BLaER1 (cell line): ENCODE data around the gene RIPOR2.

Source experiments
- H3K27ac ChIP-seq: shearing (Covaris generic); formaldehyde crosslinking; 2 replicates; pipeline ENCODE4 v1.8.1; 2022
- H3K27me3 ChIP-seq: shearing (Covaris generic); formaldehyde crosslinking; 2 replicates; pipeline ENCODE4 v1.8.1; 2022
- H3K36me3 ChIP-seq: shearing (Covaris generic); formaldehyde crosslinking; 2 replicates; pipeline ENCODE4 v1.8.1; 2022
- H3K4me1 ChIP-seq: shearing (Covaris generic); formaldehyde crosslinking; 2 replicates; pipeline ENCODE4 v1.8.1; 2022
- H3K4me2 ChIP-seq: shearing (Covaris generic); formaldehyde crosslinking; 2 replicates; pipeline ENCODE4 v1.8.1; 2022
- H3K4me3 ChIP-seq: shearing (Covaris generic); formaldehyde crosslinking; 2 replicates; pipeline ENCODE4 v1.8.1; 2022
- H3K9ac ChIP-seq: shearing (Covaris generic); formaldehyde crosslinking; 2 replicates; pipeline ENCODE4 v1.8.1; 2022
- H3K9me3 ChIP-seq: shearing (Covaris generic); formaldehyde crosslinking; 2 replicates; pipeline ENCODE4 v1.8.1; 2022
- H4K20me1 ChIP-seq: shearing (Covaris generic); formaldehyde crosslinking; 2 replicates; pipeline ENCODE4 v1.8.1; 2022
- Cebpa-rat ChIP-seq: shearing (Covaris generic); IDR thresholded peaks from 2 replicates; pipeline ENCODE4 v1.8.1; 2022

RIPOR2 gene

GRCh38 chr6:24909241-24910216, 26.2 kb downstream of the RIPOR2 start:
- Histone ChIP-seq H4K20me1 (no peaks in the 10 kb centered on the region), H3K4me2 (peak overlapping the region; percentile 94), H3K4me3 (peak overlapping the region; percentile 73), H3K27ac (peak overlapping the region; percentile 70), H3K4me1 (peaks cover 72% of the 10 kb centered on the region), H3K9me3 (peaks cover 11% of the 10 kb centered on the region), H3K9ac (peak overlapping the region; percentile 74), H3K36me3 (peaks cover 11% of the 10 kb centered on the region), H3K27me3 (no peaks in the 10 kb centered on the region)
- no peak for TF ChIP-seq Cebpa-rat

- peak overlapping the region; percentile 94 for H3K4me2 ChIP-seq
Measured at GRCh38 chr6:24908650-24909035, 27.1 kb downstream of the RIPOR2 start.

GRCh38 chr6:24907919-24908649, 27.7 kb downstream of the RIPOR2 start:
- H3K9ac ChIP-seq: peak overlapping the region; percentile 50
- no peaks in the 10 kb centered on the region for H4K20me1 ChIP-seq
- peaks cover 21% of the 10 kb centered on the region for H3K9me3 ChIP-seq
- H3K36me3 ChIP-seq: peaks cover 20% of the 10 kb centered on the region
- H3K4me1 ChIP-seq: peaks cover 69% of the 10 kb centered on the region
- peak overlapping the region; percentile 70 for H3K27ac ChIP-seq
- H3K4me2 ChIP-seq: peak overlapping the region; percentile 94
- H3K4me3 ChIP-seq: peak overlapping the region; percentile 73; the same call in 1 of the 2 replicates
- no peak for TF ChIP-seq Cebpa-rat
- H3K27me3 ChIP-seq: no peaks in the 10 kb centered on the region

More at GRCh38 chr6:24908650-24909035, 27.1 kb downstream of the RIPOR2 start:
- Histone ChIP-seq H3K36me3 (peaks cover 19% of the 10 kb centered on the region), H3K4me3 (peak overlapping the region; percentile 73; the same call in 1 of the 2 replicates), H3K27me3 (no peaks in the 10 kb centered on the region), H3K27ac (peak overlapping the region; percentile 70), H4K20me1 (no peaks in the 10 kb centered on the region), H3K9me3 (peaks cover 19% of the 10 kb centered on the region), H3K4me1 (peaks cover 72% of the 10 kb centered on the region), H3K9ac (peak overlapping the region; percentile 50)
- TF ChIP-seq Cebpa-rat: no peak

GRCh38 chr6:24906314-24906713, 29.4 kb downstream of the RIPOR2 start:
- H3K36me3 ChIP-seq: peaks cover 26% of the 10 kb centered on the region
- 0 out of 2 replicates have a peak, but pooled peaks have one; percentile 17 for TF ChIP-seq Cebpa-rat
- peaks cover 62% of the 10 kb centered on the region for H3K4me1 ChIP-seq

GRCh38 chr6:24905483-24905882, 30.3 kb downstream of the RIPOR2 start:
- no peak for TF ChIP-seq Cebpa-rat
- Histone ChIP-seq H3K4me1 (peaks cover 61% of the 10 kb centered on the region), H4K20me1 (no peaks in the 10 kb centered on the region), H3K4me3 (no peak overlapping the region), H3K36me3 (peaks cover 26% of the 10 kb centered on the region), H3K9ac (no peak overlapping the region), H3K4me2 (no peak overlapping the region), H3K9me3 (peaks cover 29% of the 10 kb centered on the region), H3K27me3 (no peaks in the 10 kb centered on the region), H3K27ac (no peak overlapping the region)

More at GRCh38 chr6:24906314-24906713, 29.4 kb downstream of the RIPOR2 start:
- peaks cover 29% of the 10 kb centered on the region for H3K9me3 ChIP-seq
- 0 out of 2 replicates have a peak overlapping the region, but pooled peaks have one; percentile 6 for H3K4me2 ChIP-seq
- no peak overlapping the region for H3K27ac ChIP-seq
- H3K9ac ChIP-seq: no peak overlapping the region
- no peaks in the 10 kb centered on the region for H4K20me1 ChIP-seq
- no peak overlapping the region for H3K4me3 ChIP-seq
- H3K27me3 ChIP-seq: no peaks in the 10 kb centered on the region

GRCh38 chr6:24903681-24904080, 32.1 kb downstream of the RIPOR2 start:
- H3K27ac ChIP-seq: no peak overlapping the region
- no peaks in the 10 kb centered on the region for H3K27me3 ChIP-seq
- peaks cover 26% of the 10 kb centered on the region for H3K36me3 ChIP-seq
- TF ChIP-seq Cebpa-rat: no peak
- no peak overlapping the region for H3K4me3 ChIP-seq
- no peaks in the 10 kb centered on the region for H4K20me1 ChIP-seq
- no peak overlapping the region for H3K9ac ChIP-seq
- H3K4me2 ChIP-seq: no peak overlapping the region
- peaks cover 29% of the 10 kb centered on the region for H3K9me3 ChIP-seq
- H3K4me1 ChIP-seq: peaks cover 57% of the 10 kb centered on the region

- Histone ChIP-seq H3K36me3 (peaks cover 26% of the 10 kb centered on the region), H4K20me1 (no peaks in the 10 kb centered on the region), H3K4me2 (no peak overlapping the region), H3K27ac (no peak overlapping the region), H3K4me3 (no peak overlapping the region), H3K9ac (no peak overlapping the region), H3K9me3 (peaks cover 29% of the 10 kb centered on the region), H3K4me1 (peaks cover 55% of the 10 kb centered on the region), H3K27me3 (no peaks in the 10 kb centered on the region)
- TF ChIP-seq Cebpa-rat: no peak
Measured at GRCh38 chr6:24902782-24903181, 33.0 kb downstream of the RIPOR2 start.

- Histone ChIP-seq H3K4me3 (no peak overlapping the region), H3K27me3 (no peaks in the 10 kb centered on the region)
Measured at GRCh38 chr6:24901698-24902328, 33.9 kb downstream of the RIPOR2 start.

GRCh38 chr6:24900917-24901697, 34.7 kb downstream of the RIPOR2 start:
- Histone ChIP-seq H3K27ac (no peak overlapping the region), H4K20me1 (no peaks in the 10 kb centered on the region), H3K36me3 (peaks cover 26% of the 10 kb centered on the region), H3K27me3 (no peaks in the 10 kb centered on the region), H3K4me3 (no peak overlapping the region), H3K4me2 (no peak overlapping the region), H3K9ac (no peak overlapping the region), H3K4me1 (peaks cover 42% of the 10 kb centered on the region), H3K9me3 (peaks cover 29% of the 10 kb centered on the region)
- TF ChIP-seq Cebpa-rat: no peak

More at GRCh38 chr6:24901698-24902328, 33.9 kb downstream of the RIPOR2 start:
- no peaks in the 10 kb centered on the region for H4K20me1 ChIP-seq
- H3K4me1 ChIP-seq: peaks cover 48% of the 10 kb centered on the region
- H3K36me3 ChIP-seq: peaks cover 26% of the 10 kb centered on the region
- no peak overlapping the region for H3K27ac ChIP-seq
- H3K9me3 ChIP-seq: peaks cover 29% of the 10 kb centered on the region
- no peak overlapping the region for H3K9ac ChIP-seq
- no peak overlapping the region for H3K4me2 ChIP-seq
- TF ChIP-seq Cebpa-rat: no peak
